NOMO-1 treated with DMSO at 0.1 percent for 48 hours (cell line): ENCODE results near the gene SPACA6.
"Not testable (repeated sequence)": the region's sequence is repeated elsewhere in the genome, so short reads cannot be mapped to it uniquely, and the experiment has no call there.

Source experiments
- DNase-seq: peaks from one replicate; lab custom pipeline; 2025; ENCODE audit not compliant: unreplicated experiment; lab: John Stamatoyannopoulos, UW

SPACA6 gene, protein sequence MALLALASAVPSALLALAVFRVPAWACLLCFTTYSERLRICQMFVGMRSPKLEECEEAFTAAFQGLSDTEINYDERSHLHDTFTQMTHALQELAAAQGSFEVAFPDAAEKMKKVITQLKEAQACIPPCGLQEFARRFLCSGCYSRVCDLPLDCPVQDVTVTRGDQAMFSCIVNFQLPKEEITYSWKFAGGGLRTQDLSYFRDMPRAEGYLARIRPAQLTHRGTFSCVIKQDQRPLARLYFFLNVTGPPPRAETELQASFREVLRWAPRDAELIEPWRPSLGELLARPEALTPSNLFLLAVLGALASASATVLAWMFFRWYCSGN

DNA sequence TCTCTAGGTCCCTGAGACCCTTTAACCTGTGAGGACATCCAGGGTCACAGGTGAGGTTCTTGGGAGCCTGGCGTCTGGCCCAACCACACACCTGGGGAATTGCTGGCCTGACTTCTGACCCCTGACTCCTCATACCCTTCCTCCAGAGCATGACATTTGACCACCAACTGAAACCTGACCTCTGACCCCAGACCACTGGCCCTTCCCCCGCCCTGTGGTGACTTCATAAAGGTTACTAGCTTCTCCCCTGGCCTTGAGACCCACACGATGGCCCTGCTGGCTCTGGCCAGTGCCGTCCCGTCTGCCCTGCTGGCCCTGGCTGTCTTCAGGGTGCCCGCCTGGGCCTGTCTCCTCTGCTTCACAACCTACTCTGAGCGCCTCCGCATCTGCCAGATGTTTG, at the start of gene SPACA6:
TSS of gene SPACA6 (plus strand) at position 71 of the 400 bp plus-strand sequence. CDS start at position 268, 197 bp downstream.
- DNase-seq = no peak

DNA sequence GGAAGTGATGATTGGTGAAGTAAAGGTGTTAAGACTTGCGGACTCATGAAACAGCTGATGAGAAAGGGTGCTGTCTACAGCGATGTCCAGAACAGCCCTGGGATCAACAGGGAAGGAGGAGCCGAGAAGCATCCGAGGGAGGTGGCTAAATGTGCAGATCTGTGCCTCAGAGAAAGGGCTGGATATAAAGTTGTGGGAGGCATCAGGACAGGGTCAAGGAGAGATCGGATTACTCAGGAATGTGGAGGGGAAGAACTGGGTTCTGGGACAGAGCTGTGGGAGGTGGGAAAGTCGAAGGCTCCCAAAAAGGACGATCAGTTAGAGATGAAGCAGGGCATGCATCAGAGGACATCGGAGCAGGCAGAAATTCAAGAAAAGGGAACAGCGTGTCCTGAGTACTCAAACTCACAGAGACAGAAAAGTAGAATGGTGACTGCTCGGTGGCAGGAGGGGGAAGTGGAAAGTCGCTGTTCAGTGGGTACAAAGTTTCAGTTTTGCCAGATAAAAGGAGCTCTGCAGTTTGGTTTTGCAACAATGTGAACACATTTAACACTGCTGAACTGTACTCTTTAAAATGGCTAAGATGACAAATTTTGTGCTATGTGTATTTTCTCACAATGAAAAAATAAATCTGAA, 48.4 kb upstream of the SPACA6 start:
- peak; percentile 91 for DNase-seq

DNA sequence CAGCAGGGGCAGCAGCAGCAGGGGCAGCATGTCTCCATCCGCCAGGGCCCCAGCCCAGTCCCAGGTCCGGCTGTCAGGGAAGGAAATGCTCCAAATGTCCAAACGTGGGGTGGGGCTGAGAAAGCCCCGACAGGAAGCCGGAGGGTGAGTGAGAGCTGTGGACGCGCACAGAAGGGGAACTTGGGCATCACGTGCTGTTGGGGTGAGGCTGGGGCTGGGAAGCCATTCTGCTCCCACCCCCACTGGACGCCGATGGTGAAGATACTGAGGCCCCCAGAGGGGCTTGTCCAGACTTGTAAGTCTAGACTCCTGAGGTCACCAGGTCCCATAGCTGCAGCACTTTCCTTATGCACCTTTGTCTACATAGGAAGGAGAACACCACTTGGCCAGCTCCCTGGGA, 46.4 kb upstream of the SPACA6 start, which contains the start of gene SIGLEC14:
TSS of gene SIGLEC14 (minus strand) at position 96 of the 400 bp plus-strand sequence. CDS start at position 30, 66 bp downstream.
- DNase-seq = not testable (repeated sequence)

DNA sequence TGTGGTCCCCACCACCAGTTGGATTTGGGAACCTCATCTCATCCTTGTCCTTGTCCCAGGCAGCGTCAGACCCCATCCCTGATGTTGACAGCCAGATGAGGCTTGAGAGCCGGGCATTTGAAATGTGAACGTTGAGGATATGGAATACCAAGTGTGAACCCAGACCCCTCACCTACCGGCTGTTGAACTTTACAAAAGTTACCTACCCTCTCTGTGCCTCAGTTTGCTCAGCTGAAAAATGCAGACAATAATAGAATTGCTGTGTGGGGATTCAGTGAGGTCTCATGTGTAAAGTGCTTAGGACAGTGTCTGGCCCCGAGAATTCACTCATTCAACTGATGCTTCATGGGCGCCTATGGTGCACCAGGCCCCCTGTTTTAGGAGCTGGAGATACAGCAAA, 45.8 kb upstream of the SPACA6 start:
- DNase-seq = no peak

DNA sequence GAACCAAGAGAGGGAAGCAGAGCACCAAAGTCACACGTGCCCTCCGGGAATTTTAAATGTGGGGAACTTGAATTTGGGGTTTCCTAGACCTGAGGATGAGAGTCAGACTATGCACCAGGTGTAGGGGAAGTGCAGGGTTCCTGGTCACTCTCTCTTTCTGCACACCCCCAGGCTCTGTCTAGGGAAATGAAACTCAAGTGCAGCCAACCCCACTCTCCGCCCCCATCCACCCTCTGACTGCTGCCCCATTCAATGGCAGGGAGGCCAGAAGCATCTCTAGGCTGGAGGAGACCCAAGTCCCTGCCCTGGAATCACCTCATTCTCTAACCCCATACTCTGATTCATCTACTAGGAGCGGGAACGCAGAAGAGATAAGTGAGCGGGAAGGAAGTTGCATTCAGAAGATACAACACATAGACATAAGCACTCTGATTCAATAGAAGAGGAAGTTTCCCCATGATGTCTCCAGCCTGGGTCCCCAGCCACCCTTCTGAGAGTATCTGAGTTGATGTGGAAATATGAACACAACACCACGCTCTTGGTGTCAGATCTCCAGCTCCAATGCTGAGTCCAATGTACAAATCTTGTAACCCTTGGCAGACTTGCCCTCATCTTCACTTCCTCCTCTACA, 41.8 kb upstream of the SPACA6 start:
- DNase-seq = peak; percentile 91

DNA sequence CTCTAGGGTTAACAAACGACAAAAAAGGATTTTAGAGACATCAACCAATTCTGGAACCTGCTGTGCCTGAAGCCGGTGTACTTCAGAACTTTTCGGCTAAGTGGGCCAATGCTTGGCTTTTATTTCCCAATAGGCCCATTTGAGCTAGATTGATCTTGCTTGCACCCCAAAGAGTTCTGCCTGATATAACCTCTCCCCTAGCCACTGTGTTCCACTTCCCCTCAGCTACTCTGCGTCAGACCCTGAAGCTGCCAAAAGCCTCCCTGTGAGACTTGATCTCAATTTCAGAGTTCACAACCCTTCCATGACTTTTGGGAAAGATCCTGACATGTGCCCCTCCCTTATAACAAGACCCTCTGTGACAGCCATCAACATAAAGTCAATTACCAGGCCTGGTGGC, 40.9 kb upstream of the SPACA6 start:
- DNase-seq = no peak

DNA sequence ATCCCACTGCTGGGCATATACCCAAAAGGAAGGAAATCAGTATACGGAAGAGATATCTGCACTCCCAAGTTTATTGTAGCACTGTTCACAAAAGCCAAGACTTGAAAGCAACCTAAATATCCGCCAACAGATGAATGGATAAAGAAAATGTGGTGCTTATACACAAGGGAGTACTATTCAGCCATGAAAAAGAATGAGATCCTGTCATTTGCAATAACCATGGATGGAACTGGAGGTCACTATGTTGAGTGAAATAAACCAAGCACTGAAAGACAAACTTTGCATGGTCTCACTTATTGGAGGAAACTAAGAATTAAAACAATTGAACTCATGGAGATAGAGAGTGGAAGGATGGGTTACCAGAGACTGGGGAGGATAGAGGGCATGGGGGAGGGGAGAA, 40.0 kb upstream of the SPACA6 start:
- DNase-seq = no peak

DNA sequence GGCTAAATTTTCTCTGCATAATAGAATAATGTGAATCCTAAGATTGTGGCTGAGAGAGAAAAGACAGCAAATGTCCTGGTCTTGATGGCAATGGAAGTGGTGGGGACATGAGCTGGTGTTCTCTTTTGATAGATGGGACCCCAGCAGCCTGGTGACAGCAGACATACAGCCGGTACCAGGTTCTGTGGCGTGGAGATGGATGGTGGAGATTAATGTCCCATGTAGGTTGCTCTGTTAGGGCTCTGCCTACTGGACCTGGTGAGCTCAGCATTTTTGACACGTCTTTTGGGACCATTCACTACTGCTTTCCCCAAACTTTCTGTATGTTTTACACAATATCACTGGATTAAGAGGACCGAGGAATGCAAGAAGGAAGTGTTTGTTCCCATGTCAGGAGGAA, 38.3 kb upstream of the SPACA6 start:
- peak; percentile 14 for DNase-seq

DNA sequence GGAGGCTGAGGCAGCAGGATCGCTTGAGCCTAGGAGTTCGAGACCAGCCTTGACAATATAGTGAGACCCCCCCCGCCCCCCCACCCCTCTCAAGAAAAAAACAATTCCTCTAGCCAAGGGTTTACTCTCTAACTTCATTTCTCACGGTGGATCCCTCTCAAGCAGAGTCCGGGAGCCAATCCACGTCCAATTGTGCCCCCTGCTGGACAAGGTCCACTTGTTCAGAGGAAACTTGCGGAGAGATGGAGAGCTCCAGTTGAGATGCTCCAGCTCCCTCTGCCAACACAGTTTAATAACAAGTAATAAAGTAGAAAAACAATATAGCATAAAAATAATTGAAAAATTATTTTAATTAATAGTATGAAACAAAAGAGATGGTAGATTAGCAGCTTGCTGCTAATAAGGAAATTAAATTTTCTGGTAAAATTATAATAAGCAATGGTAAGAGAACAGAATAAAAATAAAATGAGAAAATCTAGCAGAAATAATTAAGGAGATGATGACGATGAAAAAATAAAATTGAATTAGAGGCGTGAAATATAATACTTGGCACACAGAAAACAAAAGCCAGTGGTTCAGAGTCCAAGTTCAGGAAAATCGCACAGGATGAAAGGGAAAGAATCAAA, 32.0 kb upstream of the SPACA6 start:
- DNase-seq = peak; percentile 55

DNA sequence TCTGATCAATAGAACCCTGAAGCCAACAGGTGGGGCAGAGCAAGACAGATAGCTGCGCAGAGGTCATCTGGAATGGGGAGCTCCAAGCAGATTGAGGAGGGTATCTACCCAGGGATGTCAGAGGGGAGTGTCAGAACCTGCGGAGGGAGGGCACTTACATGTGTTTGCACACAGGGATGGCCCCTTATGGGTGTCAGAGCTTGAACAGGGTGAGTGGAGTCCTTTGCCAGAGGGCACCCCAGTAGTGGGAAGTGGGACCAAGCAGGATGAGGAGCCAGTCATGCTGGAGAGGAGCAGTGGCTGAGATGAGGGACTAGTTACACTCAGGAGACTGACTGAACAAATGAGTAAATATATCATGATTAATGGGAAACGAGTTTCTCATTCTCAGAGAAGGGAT, 29.5 kb upstream of the SPACA6 start:
- DNase-seq = no peak

DNA sequence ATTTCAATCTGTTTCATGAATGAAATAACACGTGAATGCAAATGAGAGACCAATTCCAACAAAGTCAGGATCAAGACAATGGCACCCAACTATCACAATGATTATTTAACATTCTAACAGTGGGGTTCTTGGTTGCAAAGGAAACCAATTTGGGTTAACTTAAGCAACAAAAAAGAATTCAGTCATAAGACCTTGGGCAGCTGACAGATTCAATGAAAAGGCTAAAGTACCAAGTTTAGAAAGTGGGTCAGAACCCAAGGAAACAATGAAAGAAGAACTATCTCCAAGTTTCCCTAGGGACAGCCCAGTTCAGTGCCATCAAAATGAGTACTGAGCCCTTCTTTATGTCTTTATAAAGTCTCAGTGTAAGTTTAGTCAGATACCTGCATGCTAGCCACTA, 29.0 kb upstream of the SPACA6 start:
- DNase-seq = no peak

DNA sequence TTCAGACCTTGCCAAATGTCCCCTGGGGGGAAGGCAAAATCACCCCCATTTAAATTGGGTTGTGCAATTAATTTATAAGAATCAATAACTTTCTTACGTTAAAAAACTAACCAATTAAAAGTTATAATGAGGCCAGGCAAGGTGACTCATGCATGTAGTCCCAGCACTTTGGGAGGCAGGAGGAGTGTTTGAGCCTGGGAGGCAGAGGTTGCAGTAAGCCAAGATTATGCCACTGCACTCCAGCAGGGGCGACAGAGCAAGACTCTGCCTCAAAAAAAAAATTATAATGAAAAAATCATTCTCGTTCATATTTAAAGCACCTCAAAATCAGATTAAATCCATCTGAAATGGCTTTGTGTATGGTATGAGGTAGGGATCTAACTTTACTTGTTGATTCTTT, 28.1 kb upstream of the SPACA6 start:
- no peak for DNase-seq

DNA sequence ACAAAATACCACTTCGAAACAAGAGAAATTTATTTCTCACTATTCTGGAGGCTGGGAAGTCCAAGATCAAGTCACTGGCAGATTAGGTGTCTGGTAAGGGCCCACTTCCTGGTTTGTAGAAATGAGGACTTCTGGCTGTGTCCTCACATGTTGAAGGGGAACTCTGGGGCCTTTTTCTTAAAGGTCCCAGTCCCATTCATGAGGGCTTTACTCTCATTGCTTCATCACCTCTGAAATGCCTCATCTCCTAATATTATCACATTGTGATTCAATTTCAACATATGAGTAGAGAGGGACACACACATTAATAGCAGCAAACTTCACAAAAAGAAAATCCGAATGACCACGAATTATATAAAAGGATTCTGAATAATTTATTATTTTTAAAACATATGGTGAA, 24.9 kb upstream of the SPACA6 start:
- peak; percentile 55 for DNase-seq

DNA sequence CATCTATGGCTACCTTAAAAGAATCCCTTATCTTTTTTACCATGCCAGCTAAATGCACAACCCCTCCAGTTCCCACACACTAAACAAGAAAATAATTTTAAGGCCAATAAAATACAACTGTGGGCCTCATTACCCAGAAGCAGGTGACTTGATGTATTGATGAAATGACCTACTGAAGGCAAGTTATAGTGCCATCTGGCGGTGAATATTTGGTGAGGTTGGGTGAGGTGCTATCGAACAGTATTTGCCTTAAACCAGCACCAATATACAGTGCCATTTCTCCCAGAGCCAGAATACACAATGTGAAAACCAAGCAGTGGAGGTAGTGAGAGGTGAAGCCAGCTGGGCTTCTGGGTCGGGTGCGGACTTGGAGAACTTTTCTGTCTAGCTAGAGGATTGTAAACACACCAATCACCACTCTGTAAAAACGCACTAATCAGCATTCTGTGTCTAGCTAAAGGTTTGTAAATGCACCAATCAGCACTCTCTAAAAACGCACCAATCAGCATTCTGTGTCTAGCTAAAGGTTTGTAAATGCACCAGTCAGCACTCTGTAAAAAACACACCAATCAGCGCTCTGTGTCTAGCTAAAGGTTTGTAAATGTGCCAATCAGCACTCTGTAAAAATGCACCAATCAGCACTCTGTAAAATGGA, 17.1 kb upstream of the SPACA6 start:
- DNase-seq = not testable (repeated sequence)

DNA sequence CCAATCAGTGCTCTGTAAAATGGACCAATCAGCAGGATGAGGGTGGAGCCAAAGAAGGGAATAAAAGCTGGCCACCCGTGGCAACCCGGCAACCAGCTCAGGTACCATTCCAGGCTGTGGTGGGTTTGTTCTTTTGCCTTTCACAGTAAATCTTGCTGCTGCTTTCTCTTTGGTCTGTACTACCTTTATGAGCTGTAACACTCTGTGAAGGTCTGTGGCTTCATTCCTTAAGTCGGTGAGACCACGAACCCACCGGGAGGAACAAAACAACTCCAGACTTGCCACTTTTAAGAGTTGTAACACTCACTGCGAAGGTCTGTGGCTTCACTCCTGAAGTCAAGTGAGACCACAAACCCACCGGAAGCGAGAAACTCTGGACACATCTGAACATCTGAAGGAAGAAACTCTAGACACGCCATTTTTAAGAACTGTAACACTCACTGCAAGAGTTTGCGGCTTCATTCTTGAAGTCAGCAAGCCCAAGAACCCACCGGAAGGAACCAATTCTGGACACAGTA, 16.5 kb upstream of the SPACA6 start:
- no peak for DNase-seq

DNA sequence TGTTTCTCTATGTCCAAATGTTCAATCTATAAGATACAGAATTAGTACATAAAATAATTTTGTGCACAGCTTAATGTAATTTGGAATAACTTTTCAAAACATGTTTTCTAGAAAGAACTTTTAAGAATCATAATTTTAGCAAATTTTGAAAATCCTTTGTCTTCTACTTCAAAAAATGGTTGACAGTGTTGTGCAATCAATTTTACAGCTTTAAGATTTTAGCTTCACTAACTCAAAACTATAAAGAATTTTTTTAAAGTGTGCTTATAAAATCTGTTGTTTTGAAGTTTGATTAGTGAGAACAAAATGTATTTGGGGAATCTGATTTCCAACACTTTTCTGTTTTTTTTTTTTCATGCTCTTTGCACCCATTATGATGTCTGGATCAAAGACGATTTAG, 12.7 kb upstream of the SPACA6 start:
- DNase-seq = no peak

DNA sequence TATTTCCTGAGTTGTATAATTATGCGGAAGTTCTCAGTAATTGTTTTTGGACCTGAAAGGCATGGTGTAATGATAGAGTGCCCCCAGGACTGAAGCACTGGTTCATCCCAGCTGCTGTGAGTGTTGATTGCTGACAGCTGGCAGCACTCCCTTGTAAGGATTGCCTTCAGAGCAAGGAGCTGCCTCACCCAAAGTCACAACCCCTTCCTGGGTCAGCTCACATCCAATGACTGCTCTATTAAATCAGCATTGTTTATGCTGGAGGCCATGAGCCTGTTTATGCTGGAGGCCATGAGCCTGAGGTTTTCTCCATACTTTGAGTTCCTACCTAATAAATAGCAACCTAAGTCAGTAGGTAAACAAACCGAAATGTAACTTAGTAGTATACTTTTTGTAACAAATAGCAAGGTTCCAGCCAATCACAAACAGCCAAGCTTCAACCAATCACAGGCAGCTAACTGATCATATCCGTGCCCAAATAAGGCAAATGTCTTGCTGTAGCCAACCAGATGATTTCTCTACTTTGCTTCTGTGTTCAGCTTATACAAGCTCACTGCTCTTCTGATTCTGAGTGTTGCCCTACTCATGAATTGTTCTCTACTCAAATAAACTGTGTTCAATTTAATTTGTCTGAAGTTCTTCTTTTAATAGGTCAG, 11.7 kb upstream of the SPACA6 start:
- DNase-seq = peak; percentile 73

DNA sequence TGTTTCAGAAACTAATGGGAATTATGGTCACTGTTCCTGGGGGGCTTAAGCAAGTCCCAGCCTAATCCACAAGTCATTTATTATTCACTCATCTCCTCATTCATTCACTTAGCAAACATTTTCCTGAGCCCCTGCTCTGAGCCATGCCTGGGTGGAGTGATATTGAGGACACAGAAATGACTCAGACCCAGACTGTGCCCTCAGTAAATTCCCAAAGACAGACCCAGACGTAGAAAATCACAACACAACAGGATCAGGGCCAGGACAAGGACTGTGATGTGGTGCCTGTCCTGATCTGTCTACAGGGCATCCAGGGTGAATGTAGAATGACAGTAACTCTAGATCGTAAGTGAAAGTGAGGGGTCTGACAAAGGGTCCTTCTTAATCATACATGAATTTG, 7.0 kb upstream of the SPACA6 start:
- no peak for DNase-seq

DNA sequence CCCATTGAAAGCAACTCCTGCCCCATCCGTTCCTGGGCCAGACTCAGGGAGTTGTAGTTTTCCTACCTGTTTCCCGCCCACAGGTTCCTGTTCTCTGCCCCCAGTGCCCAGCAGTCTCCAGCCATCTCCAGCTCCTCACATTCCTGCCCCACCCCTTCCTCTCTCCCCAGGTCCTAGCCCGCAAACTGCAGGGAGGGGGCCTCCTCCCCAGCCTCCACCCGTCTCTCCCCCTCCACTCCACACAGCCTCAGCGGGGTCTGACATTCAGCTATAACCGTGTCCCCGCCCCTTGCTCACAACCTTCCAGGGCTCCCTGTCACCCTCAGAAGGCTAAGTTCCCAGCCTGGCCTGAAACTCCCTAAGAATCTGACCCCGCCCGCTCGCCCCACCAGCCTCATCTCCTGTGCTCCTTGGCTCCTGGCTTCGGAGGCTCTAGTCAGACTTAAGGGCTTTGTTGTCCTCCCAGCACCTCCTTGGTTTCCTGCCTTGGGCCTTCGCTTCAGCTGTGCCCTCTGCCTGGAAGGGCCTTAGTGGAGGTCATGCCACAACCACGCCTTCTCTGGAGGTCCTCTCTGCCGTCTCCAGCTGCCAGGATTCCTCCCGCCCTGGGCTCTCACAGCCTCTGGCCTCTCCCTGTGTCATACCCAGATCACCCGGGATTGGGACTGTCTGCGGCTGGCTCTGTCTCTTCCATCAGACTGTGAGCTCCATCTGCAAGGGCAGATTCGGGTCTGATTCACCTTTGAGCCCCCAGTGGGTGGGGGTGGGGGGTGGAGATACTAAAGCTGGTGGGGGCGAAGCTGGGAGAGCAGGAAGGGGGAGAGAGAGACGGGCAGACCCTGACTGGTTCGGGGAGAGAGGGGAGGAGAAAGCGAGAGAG, 5.1 kb upstream of the SPACA6 start:
- DNase-seq = no peak
